Measurements from ENCODE around the gene CITED4. TPM values are rescaled to one million over a fixed set of nuclear protein-coding genes. Genes with fewer than 3 reads are reported as not detected.

The CITED4 gene
- total and polyA plus RNA-seq, 7 donors = 3.0 to 59.8 (median 23.5) TPM; not detected in 2

DNA sequence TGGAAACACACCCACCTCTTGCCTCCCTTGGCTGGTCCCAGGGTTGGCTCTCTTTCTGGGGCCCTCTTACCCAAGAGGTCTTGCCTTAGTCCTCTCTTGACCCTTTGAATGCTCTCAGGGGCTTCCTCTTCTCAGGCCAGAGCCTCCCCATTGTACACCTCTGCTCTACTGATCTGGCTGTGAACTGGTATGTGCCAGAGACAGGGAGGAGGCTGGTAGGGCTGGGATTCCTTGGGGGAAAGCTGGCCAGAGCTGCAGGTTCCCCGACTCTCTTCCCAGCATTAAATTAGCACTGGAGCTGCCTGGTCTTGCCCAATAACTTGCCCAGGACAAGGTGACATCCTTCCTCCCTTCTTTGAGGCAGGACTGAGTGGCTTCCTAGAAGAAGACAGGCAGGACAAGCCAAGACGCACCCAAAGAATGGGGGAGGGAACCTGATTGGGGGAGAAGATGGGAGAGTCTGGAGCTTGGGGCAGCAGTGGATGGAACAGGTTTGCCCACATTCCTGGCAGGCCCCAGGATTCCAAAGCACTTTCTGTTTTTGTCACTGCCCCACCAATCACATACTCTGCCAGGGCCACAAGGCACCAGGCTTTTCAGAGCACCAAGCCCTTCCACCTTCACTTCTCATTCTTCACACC is 37.2 kb upstream of the CITED4 start:
- intact Hi-C loops (cut with DNase I) = no loop called here
- DNase-seq = no peak
- peaks cover 0 to 8% (median 3%) of the 10 kb centered on the region in 4 donors for H3K9me3 ChIP-seq

DNA sequence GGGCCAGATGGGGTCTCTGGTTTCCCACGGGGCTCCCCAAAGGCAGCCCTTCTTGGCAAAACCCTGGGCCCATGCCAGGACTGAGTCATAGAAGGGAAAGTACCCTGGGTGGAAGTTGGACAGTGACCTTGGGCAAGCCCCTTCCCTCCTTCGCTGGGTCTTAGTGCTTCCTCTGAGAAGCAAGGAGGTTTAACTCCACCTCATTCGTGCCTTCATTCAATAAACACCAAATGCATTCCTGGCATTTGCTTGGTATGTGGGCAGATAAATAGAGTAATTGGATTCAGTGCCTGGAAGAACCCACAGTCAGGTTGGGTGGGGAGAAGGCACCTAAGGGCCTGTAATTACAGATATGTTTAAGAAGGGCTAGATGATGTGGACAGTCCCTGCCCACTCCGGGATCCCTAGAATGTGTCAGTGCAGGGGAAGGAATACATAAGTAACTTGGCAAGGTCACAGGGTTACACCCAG is 36.3 kb upstream of the CITED4 start:
- H3K9me3 ChIP-seq = peaks cover 5 to 13% (median 8%) of the 10 kb centered on the region in 4 donors
- H3K36me3 ChIP-seq = no peaks in the 10 kb centered on the region
- no peak overlapping the region for H3K27ac ChIP-seq
- no peak overlapping the region for H3K4me3 ChIP-seq
- WGBS, 2 donors = 65 to 66% methylated on average over 4 of the region's 4 CpGs
- no peaks in the 10 kb centered on the region for H3K27me3 ChIP-seq
- no peak for TF ChIP-seq POLR2A (IDR thresholded peaks at IDR 0.05)
- TF ChIP-seq, protein P1, sequence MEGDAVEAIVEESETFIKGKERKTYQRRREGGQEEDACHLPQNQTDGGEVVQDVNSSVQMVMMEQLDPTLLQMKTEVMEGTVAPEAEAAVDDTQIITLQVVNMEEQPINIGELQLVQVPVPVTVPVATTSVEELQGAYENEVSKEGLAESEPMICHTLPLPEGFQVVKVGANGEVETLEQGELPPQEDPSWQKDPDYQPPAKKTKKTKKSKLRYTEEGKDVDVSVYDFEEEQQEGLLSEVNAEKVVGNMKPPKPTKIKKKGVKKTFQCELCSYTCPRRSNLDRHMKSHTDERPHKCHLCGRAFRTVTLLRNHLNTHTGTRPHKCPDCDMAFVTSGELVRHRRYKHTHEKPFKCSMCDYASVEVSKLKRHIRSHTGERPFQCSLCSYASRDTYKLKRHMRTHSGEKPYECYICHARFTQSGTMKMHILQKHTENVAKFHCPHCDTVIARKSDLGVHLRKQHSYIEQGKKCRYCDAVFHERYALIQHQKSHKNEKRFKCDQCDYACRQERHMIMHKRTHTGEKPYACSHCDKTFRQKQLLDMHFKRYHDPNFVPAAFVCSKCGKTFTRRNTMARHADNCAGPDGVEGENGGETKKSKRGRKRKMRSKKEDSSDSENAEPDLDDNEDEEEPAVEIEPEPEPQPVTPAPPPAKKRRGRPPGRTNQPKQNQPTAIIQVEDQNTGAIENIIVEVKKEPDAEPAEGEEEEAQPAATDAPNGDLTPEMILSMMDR (IDR thresholded peaks at IDR 0.05) = no peak
- no peak for TF ChIP-seq POLR2AphosphoS5 (IDR thresholded peaks at IDR 0.05)
- TF ChIP-seq EP300 (IDR thresholded peaks at IDR 0.05) = no peak
- intact Hi-C loops (cut with DNase I) = no loop called here
- no peak for DNase-seq
- peaks cover 0 to 17% (median 14%) of the 10 kb centered on the region in 4 donors for H3K4me1 ChIP-seq

More for the DNA sequence above, 37.2 kb upstream of the CITED4 start:
- WGBS, 2 donors = 65 to 74% methylated on average over 2 of the region's 2 CpGs
- H3K27me3 ChIP-seq = no peaks in the 10 kb centered on the region
- H3K4me3 ChIP-seq = no peak overlapping the region
- peaks cover 0 to 17% (median 14%) of the 10 kb centered on the region in 4 donors for H3K4me1 ChIP-seq
- no peaks in the 10 kb centered on the region for H3K36me3 ChIP-seq
- H3K27ac ChIP-seq = no peak overlapping the region
- no peak for TF ChIP-seq POLR2AphosphoS5 (IDR thresholded peaks at IDR 0.05)
- no peak for TF ChIP-seq POLR2A (IDR thresholded peaks at IDR 0.05)
- TF ChIP-seq EP300 (IDR thresholded peaks at IDR 0.05) = no peak
- TF ChIP-seq, protein P1 (IDR thresholded peaks at IDR 0.05) = no peak

DNA sequence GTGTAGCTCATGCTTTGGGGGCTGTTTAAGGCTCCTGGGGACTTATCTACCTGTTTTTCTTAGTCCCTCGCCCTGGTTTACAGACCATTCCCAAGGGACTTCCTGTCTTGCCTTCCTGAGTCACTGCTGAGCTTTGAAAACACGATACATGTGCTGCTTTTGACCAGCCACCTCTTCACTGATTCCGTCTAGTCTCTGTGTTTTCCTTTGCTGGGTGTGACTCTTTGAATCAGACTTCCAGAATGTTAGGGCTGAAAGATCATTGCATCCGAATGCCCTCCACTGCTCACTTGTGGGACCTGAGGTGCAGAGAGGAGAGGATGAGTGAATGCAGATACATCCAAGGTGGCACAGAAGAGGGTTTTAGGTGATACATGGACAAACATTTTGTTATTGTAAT is 35.4 kb upstream of the CITED4 start:
- WGBS, 2 donors = 80 to 85% methylated on average over 4 of the region's 4 CpGs
- Histone ChIP-seq H3K9me3 (peaks cover 5 to 13% (median 8%) of the 10 kb centered on the region in 4 donors), H3K27ac (no peak overlapping the region), H3K4me1 (peaks cover 0 to 17% (median 14%) of the 10 kb centered on the region in 4 donors), H3K36me3 (no peaks in the 10 kb centered on the region), H3K27me3 (no peaks in the 10 kb centered on the region), H3K4me3 (no peak overlapping the region)
- TF ChIP-seq, protein P1 (IDR thresholded peaks at IDR 0.05) = no peak
- TF ChIP-seq EP300 (IDR thresholded peaks at IDR 0.05) = no peak
- TF ChIP-seq POLR2AphosphoS5 (IDR thresholded peaks at IDR 0.05) = no peak
- no peak for TF ChIP-seq POLR2A (IDR thresholded peaks at IDR 0.05)
- intact Hi-C loops (cut with DNase I) = no loop called here
- DNase-seq = no peak

DNA sequence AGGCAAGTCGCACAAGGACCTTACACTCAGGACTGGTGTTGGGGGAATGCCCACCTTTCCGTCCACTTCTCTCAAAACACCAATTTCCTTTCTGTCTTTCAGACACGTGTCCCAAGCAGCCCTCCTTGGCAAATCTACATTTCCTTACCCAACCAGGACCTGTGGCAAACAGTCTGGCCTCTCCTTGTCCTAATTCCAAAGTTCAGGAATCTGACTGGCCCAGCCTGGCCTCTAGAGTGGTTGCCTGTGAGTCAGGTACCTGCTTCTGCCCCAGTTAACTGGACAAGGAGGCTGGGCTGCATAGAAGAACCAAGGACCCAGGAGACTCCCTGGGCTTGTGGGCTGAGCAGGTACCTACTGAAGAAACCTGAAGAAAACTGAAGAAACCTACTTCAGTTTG is 34.3 kb upstream of the CITED4 start:
- Histone ChIP-seq H3K9me3 (peaks cover 5 to 13% (median 8%) of the 10 kb centered on the region in 4 donors), H3K27ac (no peak overlapping the region), H3K36me3 (no peaks in the 10 kb centered on the region), H3K27me3 (no peaks in the 10 kb centered on the region), H3K4me1 (peaks cover 0 to 17% (median 14%) of the 10 kb centered on the region in 4 donors), H3K4me3 (no peak overlapping the region)
- 84 to 87% methylated on average over 3 of the region's 3 CpGs for WGBS, 2 donors
- intact Hi-C loops (cut with DNase I) = no loop called here
- TF ChIP-seq POLR2AphosphoS5 (IDR thresholded peaks at IDR 0.05) (no peak), POLR2A (IDR thresholded peaks at IDR 0.05) (no peak), EP300 (IDR thresholded peaks at IDR 0.05) (no peak)
- TF ChIP-seq, protein P1 (IDR thresholded peaks at IDR 0.05) = no peak
- no peak for DNase-seq
